HG02973 (cell line): ENCODE data around the gene PIEZO2.

Source experiments
- ATAC-seq: cut with Tn5 transposase; IDR thresholded peaks from one replicate; pipeline ENCODE4 v1.9.1; 2021; ENCODE audit warnings: moderate library complexity; ENCODE audit not compliant: unreplicated experiment

PIEZO2 gene

DNA sequence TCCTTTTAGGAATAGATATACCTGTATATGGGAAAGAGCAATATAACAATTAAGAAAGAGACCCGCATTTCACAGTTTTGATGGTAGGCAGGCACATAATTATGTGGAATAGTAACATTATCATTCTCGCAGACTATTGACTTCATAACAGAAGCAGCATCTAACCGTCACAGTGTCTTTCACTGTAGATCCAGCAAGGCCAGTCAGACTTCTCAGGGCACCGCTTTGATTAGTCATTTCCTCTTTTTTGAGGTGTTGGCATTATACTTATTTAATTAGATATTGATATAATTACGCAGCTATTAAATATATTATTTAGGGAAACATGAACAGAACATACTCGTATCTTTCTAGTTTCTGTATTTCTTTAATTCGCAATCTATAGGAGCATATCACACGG, 447.2 kb downstream of the PIEZO2 start:
- no peak for ATAC-seq

GRCh38 chr18:10690366-10690765, 459.0 kb downstream of the PIEZO2 start:
- ATAC-seq, result no peak

DNA sequence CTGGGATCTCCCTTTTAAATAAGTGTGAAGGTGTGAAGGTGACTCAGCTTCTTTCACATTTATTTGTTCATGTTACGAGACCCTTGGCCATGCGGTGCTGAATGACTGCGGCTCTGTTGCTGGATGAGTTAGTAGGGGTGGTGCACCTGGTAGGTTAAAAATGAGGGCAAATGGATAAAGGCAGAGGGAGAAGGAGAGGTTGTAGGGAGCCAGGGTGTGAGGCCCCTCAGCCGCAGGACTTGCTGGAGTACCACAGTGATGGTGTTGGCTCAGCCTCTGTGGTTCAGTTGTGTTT, 459.4 kb downstream of the PIEZO2 start:
- no peak for ATAC-seq

DNA sequence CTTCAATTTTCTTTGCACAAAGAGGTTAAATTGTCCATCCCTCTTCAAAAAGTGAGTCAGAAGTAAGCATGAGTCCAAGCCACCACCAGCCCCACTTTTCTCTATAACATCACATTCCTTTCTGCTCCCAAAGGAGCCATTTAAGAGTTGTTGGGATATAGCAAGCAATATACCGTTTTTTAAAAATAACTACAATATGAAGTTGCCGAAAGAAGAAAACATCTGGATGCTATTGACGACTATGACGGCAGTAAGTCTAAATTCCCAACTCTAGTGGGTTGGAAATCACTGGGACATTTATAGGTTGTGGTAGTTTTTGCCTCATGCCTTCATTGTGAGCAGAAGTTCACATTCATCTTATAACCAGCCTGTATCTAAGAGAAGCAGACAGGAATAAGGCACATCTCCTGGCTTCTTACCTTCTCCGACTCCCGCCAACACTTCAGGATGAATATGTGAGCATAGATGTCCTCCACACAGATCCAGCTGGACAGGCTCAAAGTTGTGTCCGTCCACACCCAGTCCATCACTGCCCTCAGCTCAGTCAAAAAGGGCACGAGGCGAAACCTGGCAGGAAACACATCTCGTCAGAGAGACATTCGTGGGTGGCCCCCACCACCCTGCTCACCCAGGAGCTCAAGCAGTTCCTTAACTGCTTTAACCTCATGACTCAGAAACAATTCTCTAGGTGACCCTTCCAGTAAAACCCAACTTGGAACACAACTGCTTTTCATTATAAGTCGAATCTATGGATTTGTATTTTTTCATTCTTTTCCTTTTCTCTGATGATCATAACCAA, 459.9 kb downstream of the PIEZO2 start:
- no peak for ATAC-seq

- ATAC-seq, result no peak
These were observed 460.6 kb downstream of the PIEZO2 start for GRCh38 chr18:10688766-10689165.

GRCh38 chr18:10687161-10687925, 462.0 kb downstream of the PIEZO2 start:
- ATAC-seq, result no peak

DNA sequence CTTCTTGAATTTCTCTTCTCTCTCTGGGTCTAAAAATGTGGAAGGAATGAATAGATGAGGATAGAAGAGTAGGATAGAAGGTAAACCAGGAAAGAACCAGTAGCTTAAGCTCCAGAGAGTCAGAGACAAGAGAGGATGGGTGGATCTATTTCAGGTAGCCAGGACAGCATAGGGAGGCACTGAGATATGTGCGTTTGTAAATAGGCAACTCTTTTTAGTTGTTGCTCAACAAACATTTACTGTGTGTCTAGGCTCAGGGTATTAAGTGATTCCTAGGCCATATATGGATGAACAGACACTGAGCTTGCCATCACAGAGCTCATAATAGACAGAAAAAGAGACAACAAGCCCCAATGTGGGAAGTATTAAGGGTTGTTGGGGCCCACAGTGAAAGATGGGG, 463.1 kb downstream of the PIEZO2 start:
- ATAC-seq, result no peak

DNA sequence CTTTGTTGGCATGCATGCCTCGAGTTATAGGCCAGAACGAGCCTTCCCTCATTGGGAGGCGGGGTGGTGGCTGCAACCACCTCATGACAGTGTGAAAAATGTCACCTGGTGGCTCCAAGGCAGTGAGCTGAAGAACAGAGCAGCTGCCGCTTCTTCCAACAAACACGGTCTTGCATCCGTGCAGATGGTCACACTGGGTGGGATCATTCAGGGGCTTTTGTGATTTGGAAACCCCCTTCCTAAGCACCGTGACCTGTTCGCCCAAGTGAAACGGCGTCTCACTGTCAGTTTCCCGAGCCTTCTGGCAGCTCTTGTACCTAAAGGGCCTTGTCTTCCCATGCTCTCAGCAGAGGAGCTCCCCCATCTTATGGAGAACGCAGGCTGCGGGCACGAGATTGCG, 463.9 kb downstream of the PIEZO2 start:
- ATAC-seq, result no peak

- no peak for ATAC-seq
These were observed 467.0 kb downstream of the PIEZO2 start for GRCh38 chr18:10682368-10682714.

DNA sequence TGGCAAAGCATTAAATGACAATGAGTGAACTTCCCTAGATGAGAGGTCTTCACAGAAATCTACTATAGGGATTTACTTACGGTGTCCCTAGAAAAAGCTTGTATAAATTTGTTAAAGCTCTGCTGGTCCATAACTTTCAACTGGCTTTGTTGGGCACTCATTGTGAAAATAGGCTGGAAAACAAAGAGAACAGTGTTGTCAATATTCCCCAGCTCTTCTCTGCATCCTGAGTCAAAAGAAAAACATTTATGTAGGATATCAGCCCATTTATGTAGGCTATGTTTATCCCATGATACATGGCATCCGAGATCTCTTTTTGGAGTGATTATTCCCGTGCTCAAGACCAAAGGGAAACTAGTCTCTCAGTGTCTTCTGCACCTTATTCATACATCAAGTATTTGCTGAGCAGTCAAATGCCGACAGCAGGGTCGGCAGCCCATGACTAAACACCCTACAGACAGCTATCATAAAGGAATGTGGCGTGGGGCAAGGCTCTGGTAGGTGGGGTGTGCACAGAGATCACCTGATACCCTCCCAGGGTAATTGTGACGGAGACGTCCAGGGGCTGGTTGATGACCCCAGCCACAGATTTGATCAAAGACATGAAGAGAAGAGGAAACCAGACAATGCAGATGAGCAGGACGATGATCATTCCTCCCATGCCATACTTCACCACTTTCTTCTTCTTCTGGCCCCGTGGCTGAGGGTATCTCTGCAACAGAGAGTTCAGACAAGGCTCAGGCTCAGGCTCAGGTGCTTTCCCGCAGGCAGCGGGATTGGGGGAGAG, 467.6 kb downstream of the PIEZO2 start:
- no peak for ATAC-seq

DNA sequence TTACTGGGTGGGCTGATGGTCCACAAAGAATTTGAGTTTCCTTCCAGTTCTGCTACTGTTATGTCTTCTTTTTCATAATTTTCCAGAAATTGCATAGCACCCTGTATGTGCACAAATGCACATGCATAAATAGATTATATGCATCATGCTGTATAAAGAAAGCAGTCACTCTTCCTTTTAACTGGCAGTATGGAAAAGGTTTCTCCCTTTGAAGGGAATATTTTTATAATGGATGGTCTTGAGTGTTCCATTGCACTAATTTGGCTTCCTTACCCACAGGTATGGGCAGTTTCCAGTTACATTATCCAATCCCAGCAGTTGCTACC, 469.1 kb downstream of the PIEZO2 start:
- ATAC-seq, result no peak

GRCh38 chr18:10679557-10680270, 469.7 kb downstream of the PIEZO2 start:
- ATAC-seq, result no peak

DNA sequence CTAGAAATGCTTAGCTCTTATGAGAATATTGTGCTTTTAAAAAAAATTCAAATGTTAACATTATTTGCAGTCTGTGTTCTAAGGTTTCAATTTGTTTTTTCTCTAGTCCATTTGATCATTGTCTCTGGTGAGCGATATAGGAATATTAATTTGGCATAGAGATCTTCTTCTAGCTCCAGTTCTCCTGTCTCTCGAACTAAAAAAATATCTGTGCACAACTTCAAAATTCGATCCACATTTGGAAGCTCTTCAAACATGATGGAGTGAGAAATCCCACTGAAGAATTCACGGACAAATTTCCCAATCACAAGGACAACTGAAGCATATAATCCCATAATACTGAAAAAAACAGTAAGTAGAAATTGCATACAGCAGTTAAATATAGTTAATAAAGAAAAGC, 477.9 kb downstream of the PIEZO2 start:
- no peak for ATAC-seq

DNA sequence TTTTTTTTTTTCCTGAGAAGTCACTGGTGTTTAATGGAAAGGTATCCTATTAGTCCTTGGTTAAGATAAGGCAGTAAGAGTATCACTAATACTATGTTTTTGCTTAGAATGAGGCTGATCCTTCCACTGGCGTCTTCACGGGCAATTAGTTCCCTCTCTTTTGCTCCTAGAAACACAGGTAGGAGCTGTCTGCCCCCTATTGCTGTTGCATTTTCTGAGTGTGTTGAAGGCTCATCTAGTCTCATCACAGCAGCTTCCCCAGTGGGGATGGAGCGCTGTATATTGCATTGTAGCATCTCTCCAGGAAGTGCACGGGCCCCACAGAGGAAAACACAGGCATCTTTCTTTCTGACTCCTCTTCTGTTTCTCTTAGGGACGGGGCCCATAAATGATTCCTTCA, 478.5 kb downstream of the PIEZO2 start:
- ATAC-seq, result no peak

DNA sequence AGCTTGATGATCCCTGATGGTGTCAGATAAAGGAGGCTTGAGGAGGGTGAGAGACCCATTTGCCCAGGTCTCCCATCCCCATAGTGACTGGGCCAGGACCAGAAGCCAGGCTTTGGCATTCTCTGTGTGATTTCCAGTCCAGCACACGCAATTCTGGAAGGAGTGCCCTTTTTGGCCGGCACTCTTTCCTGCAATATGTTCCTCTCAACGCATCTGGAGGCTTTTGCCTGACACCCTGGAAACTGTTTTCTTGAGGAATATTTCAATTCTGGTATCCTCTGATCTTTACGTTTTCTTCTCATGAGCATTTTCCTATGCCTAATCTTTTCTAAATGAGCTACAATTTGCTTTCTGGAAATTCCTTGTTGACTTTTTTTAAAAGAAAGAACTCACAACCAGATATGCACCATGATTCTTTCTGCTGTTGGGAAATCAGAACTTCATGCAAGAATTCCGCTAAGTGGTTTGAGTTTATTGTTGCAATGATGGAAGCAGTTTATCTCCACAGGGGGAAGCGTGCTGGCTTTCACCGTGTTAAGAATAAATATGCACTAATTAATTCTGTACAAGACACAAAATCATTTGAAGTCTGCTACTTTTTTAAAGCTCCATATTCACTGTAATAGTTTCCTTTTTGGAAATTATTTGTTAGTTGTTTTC, 479.8 kb downstream of the PIEZO2 start:
- no peak for ATAC-seq

DNA sequence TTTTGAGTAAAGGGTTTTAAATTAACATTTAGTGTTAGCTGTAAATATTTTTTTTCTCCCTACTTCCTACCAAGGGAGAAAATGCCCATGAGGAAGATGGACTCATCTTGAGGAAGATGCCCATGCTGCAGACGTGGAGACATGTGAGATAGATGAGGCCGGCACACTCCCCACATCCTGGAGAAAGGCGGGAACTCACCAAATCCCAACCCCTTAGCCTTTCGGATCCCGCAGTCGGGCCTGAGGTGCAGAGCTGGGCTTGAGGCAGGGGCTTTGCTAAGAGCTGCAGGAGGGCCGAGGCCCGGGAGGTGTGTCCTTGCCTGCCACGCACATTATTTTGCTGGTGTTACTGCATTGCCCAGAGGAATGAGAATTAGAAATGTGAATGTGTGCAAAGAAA, 485.6 kb downstream of the PIEZO2 start:
- ATAC-seq, result no peak

GRCh38 chr18:10661317-10661716, 488.1 kb downstream of the PIEZO2 start:
- no peak for ATAC-seq

GRCh38 chr18:10660179-10660884, 489.0 kb downstream of the PIEZO2 start:
- no peak for ATAC-seq

- ATAC-seq, result no peak
These were observed 489.8 kb downstream of the PIEZO2 start for GRCh38 chr18:10659594-10659993.

- no peak for ATAC-seq
These were observed 490.4 kb downstream of the PIEZO2 start for GRCh38 chr18:10659000-10659399.
